ENCODE results near the gene BGLAP.
A peak's percentile ranks its signal among the peaks of the same experiment; 100 is the strongest.

The BGLAP gene

GRCh38 chr1:156291226-156292061, 49.5 kb downstream of the BGLAP start:
- H2AFZ ChIP-seq (ENCODE audit: low read length) = no peak overlapping the region
- H3K79me2 ChIP-seq (ENCODE audit: low read length) = peaks cover 9% of the 10 kb centered on the region
- peak overlapping the region; percentile 13; the same call in 1 of the 2 replicates for H3K4me2 ChIP-seq (ENCODE audit: low read depth, low read length)
- H4K20me1 ChIP-seq (ENCODE audit: insufficient read depth, low read length) = no peaks in the 10 kb centered on the region
- H3K9ac ChIP-seq (ENCODE audit: low read length) = no peak overlapping the region
- peaks cover 10% of the 10 kb centered on the region; the same call in 1 of the 2 replicates for H3K4me1 ChIP-seq (ENCODE audit: low read length)
- H3K27me3 ChIP-seq (replicated peaks; ENCODE audit: insufficient read depth, low read length) = no peaks in the 10 kb centered on the region
- no peaks in the 10 kb centered on the region for H3K36me3 ChIP-seq (replicated peaks; ENCODE audit: insufficient read depth, low read length)
- no peaks in the 10 kb centered on the region for H3K9me3 ChIP-seq (replicated peaks; ENCODE audit: insufficient read depth, low read length)
- no peak overlapping the region for H3K4me3 ChIP-seq (ENCODE audit: low read length)
- no peaks in the 10 kb centered on the region for H3K9me2 ChIP-seq (replicated peaks; ENCODE audit: insufficient read depth, low read length)
- H3K27ac ChIP-seq (ENCODE audit: low read length) = no peak overlapping the region
- TF ChIP-seq CTCF (IDR thresholded peaks at IDR 0.05; ENCODE audit: low read length) = no peak
- TF ChIP-seq EZH2phosphoT487 (IDR thresholded peaks at IDR 0.05; ENCODE audit: low read length) = no peak
- no peak for TF ChIP-seq EZH2 (optimal IDR thresholded peaks at IDR 0.05; ENCODE audit: low read depth, low read length)
- peak; percentile 15 for DNase-seq
- no peaks in the 10 kb centered on the region for H3F3A ChIP-seq (ENCODE audit: insufficient read depth, low read length)

All from MM.1S (cell line).